Lower lobe of right lung (tissue), 2 donors: ENCODE measurements around the gene KLHL22. TPM values are rescaled to one million over a fixed set of nuclear protein-coding genes. Genes with fewer than 3 reads are reported as not detected.

ENCODE experiments used
- ATAC-seq, 2 donors: fragments of 200-7000 bp; cut with Tn5 transposase; one replicate each; pipeline ENCODE4 v1.9.1; 2020 to 2022; ENCODE audit warnings: mild to moderate bottlenecking in 2 of 2, moderate library complexity in 2 of 2
- DNase-seq: peaks from one replicate; pipeline ENCODE4 v3.0.0-alpha.2; 2020
- H3K27ac ChIP-seq: fragments of 200-600 bp; one replicate; pipeline ENCODE4 v1.8.0; 2022
- H3K27me3 ChIP-seq: fragments of 200-600 bp; one replicate; pipeline ENCODE4 v1.8.0; 2022; ENCODE audit warnings: low read depth
- H3K36me3 ChIP-seq: fragments of 200-600 bp; one replicate; pipeline ENCODE4 v1.8.0; 2022; ENCODE audit warnings: mild to moderate bottlenecking
- H3K4me1 ChIP-seq: fragments of 200-600 bp; one replicate; pipeline ENCODE4 v1.8.0; 2022
- H3K4me3 ChIP-seq: fragments of 200-600 bp; one replicate; pipeline ENCODE4 v1.8.0; 2022; ENCODE audit warnings: mild to moderate bottlenecking
- H3K9me3 ChIP-seq: fragments of 200-600 bp; one replicate; pipeline ENCODE4 v1.8.0; 2022
- intact Hi-C: fragments of 100-400 bp; cut with DNase I; formaldehyde crosslinking; loops from one replicate; pipeline ENCODE4 v1.11.0; 2022
- total RNA-seq: library from RNA; stranded (reverse); fragmentation: NEBNext Ultra II Directional; extraction: Animal tissue kit (Norgen Biotek cat#: 25700); gene quantifications from one replicate; pipeline ENCODE4 v1.2.1, GENCODE V29; 2021
- TF ChIP-seq, protein P1 (sequence below): fragments of 200-600 bp; IDR thresholded peaks from one replicate; pipeline ENCODE4 v1.8.0; 2022; ENCODE audit warnings: antibody characterized with exemption, mild to moderate bottlenecking
- donor health status: DM: no; HTN: yes; CAD: no; lungs with severe emphysema.

The KLHL22 gene
- total RNA-seq, 1 donor from 2014 or later = 24.0 TPM

DNA sequence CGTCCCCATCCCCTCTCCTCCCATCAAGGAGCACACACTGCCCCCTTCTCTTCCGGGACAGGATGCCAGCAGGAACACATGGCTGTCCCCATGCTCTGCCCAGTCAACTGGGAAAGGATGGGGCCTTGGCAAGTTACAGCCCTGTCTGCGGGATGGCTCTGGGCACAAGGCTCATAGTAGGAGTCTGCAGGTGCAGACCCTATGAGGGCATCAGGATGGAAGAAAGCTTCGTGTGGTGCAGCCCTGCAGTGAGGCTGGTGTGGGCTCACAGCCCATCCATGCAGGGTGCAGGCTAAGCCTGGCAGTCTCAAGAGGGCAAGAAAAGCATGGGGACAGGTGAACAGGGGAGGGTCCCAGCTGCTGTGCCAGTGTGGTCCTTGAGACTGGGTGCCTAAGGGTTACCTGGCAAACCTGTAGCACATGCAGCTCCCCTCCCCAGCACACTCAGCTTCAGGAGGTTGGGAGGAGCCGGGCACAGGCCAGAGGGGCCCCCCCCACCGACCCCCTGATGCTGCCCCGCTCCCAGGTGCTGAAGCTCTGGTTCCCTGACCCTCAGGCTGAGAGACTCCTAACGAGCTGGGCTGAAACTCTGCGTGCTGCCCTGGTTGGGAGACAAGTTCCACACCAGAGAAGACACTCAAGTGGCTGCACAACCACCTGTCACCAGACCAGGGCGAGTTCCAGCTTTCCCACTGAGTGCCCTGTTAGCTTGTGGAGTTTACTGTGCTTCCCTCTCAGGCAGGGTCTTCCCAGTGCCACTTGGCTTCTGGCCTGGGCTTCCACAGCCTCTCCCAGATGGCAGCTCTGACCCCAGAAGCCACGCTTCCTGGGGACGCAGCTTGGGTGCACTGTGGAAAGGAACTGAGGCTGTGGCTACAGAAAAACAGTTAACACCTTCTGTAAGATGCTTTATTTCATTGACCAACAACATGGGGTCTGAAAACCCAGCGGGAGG lies 54.7 kb downstream of the KLHL22 start:
- Histone ChIP-seq H3K4me1 (peaks cover 24% of the 10 kb centered on the region), H3K27me3 (peaks cover 9% of the 10 kb centered on the region), H3K4me3 (no peak overlapping the region), H3K36me3 (peaks cover 42% of the 10 kb centered on the region), H3K9me3 (no peaks in the 10 kb centered on the region), H3K27ac (no peak overlapping the region)
- peak; percentile 24 for DNase-seq
- TF ChIP-seq, protein P1, sequence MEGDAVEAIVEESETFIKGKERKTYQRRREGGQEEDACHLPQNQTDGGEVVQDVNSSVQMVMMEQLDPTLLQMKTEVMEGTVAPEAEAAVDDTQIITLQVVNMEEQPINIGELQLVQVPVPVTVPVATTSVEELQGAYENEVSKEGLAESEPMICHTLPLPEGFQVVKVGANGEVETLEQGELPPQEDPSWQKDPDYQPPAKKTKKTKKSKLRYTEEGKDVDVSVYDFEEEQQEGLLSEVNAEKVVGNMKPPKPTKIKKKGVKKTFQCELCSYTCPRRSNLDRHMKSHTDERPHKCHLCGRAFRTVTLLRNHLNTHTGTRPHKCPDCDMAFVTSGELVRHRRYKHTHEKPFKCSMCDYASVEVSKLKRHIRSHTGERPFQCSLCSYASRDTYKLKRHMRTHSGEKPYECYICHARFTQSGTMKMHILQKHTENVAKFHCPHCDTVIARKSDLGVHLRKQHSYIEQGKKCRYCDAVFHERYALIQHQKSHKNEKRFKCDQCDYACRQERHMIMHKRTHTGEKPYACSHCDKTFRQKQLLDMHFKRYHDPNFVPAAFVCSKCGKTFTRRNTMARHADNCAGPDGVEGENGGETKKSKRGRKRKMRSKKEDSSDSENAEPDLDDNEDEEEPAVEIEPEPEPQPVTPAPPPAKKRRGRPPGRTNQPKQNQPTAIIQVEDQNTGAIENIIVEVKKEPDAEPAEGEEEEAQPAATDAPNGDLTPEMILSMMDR = no peak
- ATAC-seq = no peak
- intact Hi-C loops = no loop called here

DNA sequence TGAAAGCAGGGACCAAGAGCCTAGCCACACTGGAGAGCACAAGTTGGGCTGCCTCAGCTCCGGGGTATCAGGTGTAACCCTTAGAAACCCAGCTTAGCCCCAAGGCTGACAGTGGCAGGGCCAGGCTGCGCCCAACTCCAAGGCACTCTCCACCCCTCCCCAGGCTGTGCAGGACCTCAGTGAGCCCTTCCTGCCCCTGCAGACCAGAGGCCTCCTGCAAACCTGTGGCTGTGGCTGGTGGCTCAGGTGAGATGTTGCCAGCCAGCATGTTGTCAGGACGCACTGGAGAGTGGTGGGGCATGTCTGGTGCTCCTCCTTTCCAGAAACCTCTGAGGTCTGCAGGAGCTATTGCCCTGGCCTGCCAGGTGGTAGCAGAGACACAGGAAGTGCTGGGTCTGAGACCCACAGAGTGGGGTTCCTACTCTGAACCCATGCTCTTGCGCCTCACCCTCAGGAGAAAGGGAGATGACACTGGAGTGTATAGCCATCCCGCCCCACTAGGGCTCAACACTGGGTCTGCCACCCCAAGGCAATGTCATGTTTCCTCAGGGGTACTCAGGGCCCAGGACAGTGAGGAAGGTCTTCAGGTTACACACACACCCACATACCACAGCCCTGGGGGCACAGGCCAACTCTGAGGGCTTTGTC lies 55.5 kb downstream of the KLHL22 start:
- TF ChIP-seq, protein P1 = no peak
- Histone ChIP-seq H3K36me3 (peaks cover 34% of the 10 kb centered on the region), H3K4me3 (no peak overlapping the region), H3K4me1 (peaks cover 24% of the 10 kb centered on the region), H3K27ac (no peak overlapping the region), H3K27me3 (peaks cover 18% of the 10 kb centered on the region), H3K9me3 (no peaks in the 10 kb centered on the region)
- intact Hi-C loops = no loop called here
- DNase-seq = peak; percentile 36
- no peak for ATAC-seq

DNA sequence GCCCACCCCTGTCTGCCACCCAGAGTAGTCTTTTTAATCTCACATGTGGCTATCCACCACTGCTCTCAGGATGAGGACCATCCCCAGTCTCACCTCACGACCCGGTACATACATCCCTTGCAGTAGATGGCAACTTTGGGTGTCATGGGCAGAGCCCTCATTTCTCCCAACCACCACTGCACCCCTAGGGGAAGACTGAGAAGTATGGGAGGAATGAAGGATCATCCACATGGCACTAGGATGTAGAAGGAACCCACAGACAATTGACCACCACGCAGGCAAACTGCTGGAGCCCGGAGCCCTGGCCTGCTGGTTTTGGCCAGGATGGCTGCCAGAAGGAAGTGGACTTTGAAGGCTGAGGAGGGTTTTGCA lies 56.1 kb downstream of the KLHL22 start:
- Histone ChIP-seq H3K36me3 (peaks cover 29% of the 10 kb centered on the region), H3K27ac (peak overlapping the region; percentile 11), H3K9me3 (no peaks in the 10 kb centered on the region), H3K4me3 (no peak overlapping the region), H3K27me3 (peaks cover 23% of the 10 kb centered on the region), H3K4me1 (peaks cover 24% of the 10 kb centered on the region)
- DNase-seq (no peak), ATAC-seq (no peak)
- TF ChIP-seq, protein P1 = no peak
- intact Hi-C loops = no loop called here

DNA sequence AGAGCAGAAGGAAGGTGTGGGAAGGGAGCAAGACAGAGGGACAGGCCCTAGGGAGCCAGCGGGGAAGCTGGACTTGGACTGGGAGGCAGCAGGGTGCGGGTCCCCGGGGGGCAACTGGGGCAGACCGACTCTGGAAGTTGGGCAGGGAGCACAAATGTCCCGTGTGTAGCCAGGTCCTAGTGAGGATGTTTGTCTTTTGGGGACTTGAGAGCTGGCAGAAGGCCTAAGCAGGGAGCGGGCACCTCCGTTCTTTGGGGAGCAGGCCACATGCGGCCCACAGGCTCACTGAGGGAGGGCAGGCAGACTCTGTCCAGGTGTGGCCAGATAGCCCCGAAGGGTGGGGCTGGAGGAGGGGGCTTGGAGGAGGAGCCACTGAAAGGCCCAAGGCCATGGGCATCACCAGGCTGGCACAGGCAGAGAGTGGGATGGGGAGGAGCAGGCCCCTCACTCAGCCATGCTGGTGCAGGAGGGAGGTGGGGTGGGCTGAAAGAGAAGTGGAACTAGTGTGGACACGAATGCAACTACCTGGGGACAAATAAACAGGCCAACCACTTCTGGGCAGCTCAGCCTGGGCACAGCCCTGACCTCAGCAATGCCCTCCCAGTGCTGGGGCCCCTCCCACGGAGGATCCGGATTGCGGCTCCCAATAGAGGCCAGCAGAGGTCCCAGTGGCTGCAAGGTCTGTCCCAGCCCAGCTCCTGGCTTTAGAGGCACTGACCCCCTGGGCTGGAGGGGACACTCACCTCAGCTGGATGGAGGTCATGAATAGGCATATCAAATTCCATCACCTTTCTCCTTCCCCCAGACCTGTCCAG lies 56.7 kb downstream of the KLHL22 start:
- peak overlapping the region; percentile 68 for H3K4me3 ChIP-seq
- peak overlapping the region; percentile 88 for H3K27ac ChIP-seq
- DNase-seq (peak; percentile 47), ATAC-seq (peak in 1 of 2 donors; percentile 2)
- intact Hi-C loops = no loop called here
- H3K27me3 ChIP-seq = peaks cover 26% of the 10 kb centered on the region
- H3K36me3 ChIP-seq = peaks cover 22% of the 10 kb centered on the region
- peaks cover 24% of the 10 kb centered on the region for H3K4me1 ChIP-seq
- TF ChIP-seq, protein P1 = peak; percentile 21
- no peaks in the 10 kb centered on the region for H3K9me3 ChIP-seq

DNA sequence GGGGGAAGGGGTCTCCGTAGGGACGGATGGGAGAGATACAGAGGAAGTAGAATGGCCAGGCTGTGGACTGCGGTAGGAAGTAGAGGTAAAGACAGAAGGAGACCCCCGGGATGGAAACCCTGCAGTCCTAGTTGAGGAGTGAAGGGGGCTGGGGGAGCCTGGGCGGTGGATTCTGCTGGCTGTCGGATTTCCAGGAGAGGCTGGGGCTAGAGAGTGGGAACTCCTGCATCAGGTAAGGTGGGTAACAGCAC lies 57.2 kb downstream of the KLHL22 start:
- Histone ChIP-seq H3K4me1 (peaks cover 24% of the 10 kb centered on the region), H3K9me3 (no peaks in the 10 kb centered on the region), H3K27me3 (peaks cover 26% of the 10 kb centered on the region), H3K4me3 (peak overlapping the region; percentile 68), H3K27ac (peak overlapping the region; percentile 88), H3K36me3 (peaks cover 18% of the 10 kb centered on the region)
- DNase-seq = no peak
- TF ChIP-seq, protein P1 = no peak
- intact Hi-C loops = no loop called here
- ATAC-seq = no peak
